GM18873 (cell line): ENCODE data around the gene NSD1.

Experiments
- ATAC-seq: cut with Tn5 transposase; IDR thresholded peaks from one replicate; pipeline ENCODE4 v1.9.1; 2021; ENCODE audit warnings: mild to moderate bottlenecking, moderate library complexity, moderate number of reproducible peaks; ENCODE audit not compliant: unreplicated experiment, low FRiP score

The NSD1 gene

GRCh38 chr5:177097016-177097985 is 36.3 kb upstream of the NSD1 start:
- no peak for ATAC-seq

GRCh38 chr5:177098120-177098469 is 35.5 kb upstream of the NSD1 start:
- ATAC-seq: no peak

GRCh38 chr5:177098470-177099141 is 35.0 kb upstream of the NSD1 start:
- ATAC-seq: no peak

GRCh38 chr5:177099422-177100093 is 34.0 kb upstream of the NSD1 start:
- ATAC-seq: no peak

- no peak for ATAC-seq
These were observed 32.9 kb upstream of the NSD1 start for GRCh38 chr5:177100714-177101121.

- ATAC-seq: no peak
These were observed 29.9 kb upstream of the NSD1 start for GRCh38 chr5:177103523-177104253.

GRCh38 chr5:177105691-177106476 is 27.7 kb upstream of the NSD1 start:
- ATAC-seq: no peak

GRCh38 chr5:177107159-177107558 is 26.4 kb upstream of the NSD1 start:
- no peak for ATAC-seq

- ATAC-seq: no peak
These were observed 23.8 kb upstream of the NSD1 start for GRCh38 chr5:177109810-177110209.

GRCh38 chr5:177111720-177112394 is 21.7 kb upstream of the NSD1 start:
- no peak for ATAC-seq

- ATAC-seq: no peak
These were observed 20.9 kb upstream of the NSD1 start for GRCh38 chr5:177112589-177113220.

- no peak for ATAC-seq
These were observed 19.8 kb upstream of the NSD1 start for GRCh38 chr5:177113566-177114424.

GRCh38 chr5:177116631-177117373 is 16.8 kb upstream of the NSD1 start:
- ATAC-seq: no peak

GRCh38 chr5:177117441-177118045 is 16.0 kb upstream of the NSD1 start:
- ATAC-seq: no peak

- no peak for ATAC-seq
These were observed 11.0 kb upstream of the NSD1 start for GRCh38 chr5:177122566-177122965.

- ATAC-seq: no peak
These were observed 9.6 kb upstream of the NSD1 start for GRCh38 chr5:177123789-177124485.
